ENCODE measurements around the gene MED16. TPM values are rescaled to one million over a fixed set of nuclear protein-coding genes. Genes with fewer than 3 reads are reported as not detected.
A peak's percentile ranks its signal among the peaks of the same experiment; 100 is the strongest.

The MED16 gene
- total and polyA plus RNA-seq, 2 of the 13 experiments (the other 11 are each of a cell fraction or from before 2014, with no cell fraction given) = 13.3 to 14.8 TPM

- ATAC-seq (no peak), DNase-seq (ENCODE audit: low spot score) (no peak), FAIRE-seq (no peak)
- no peak overlapping the region for H3K9ac ChIP-seq (ENCODE audit: insufficient read depth, low read depth, low read length)
- CTCF ChIA-PET (ENCODE audit: low intra/inter-chr PET ratio, low total read pairs) = no interaction called here
- intact Hi-C loops (cut with micrococcal nuclease; ENCODE audit: unreplicated experiment) (no loop called here), in situ Hi-C loops (cut with HindIII; ENCODE audit: extremely low pct_ligation_motif_present, low pct_unique_long_range_greater_than_20kb) (no loop called here)
- no peak overlapping the region for H3K4me2 ChIP-seq (ENCODE audit: low read depth, low read length)
- H3K9me3 ChIP-seq (ENCODE audit: low read length) = no peaks in the 10 kb centered on the region
- BruUV-seq (replicated peaks) = no TSS peak
- POLR2A ChIA-PET = interaction anchor here (2.6 kb wide), 1 partner anchor 11 kb away, joined by 18 read pairs; no protein-coding TSS in a partner anchor
- no peak overlapping the region for H2AFZ ChIP-seq (ENCODE audit: low read length)
- H3K27me3 ChIP-seq (ENCODE audit: control insufficient read depth in 1 of 2, insufficient read depth in 2 of 2, low read length in 2 of 2) = no peaks in the 10 kb centered on the region; a peak in 1 of 5 replicates
- H3K27ac ChIP-seq (ENCODE audit: extremely low read length, insufficient read depth, low read length) = no peak overlapping the region
- 97% methylated on average over 25 of the region's 45 CpGs for WGBS (ENCODE audit: low lambda C conversion rate)
- peaks cover 27 to 76% of the 10 kb centered on the region in 2 experiments for H3K36me3 ChIP-seq (replicated peaks in 1 of 2; ENCODE audit: control insufficient read depth in 1 of 2, insufficient read depth in 2 of 2, low read length in 2 of 2)
- peaks cover 82% of the 10 kb centered on the region for H3K79me2 ChIP-seq (ENCODE audit: insufficient read depth, low read length)
- no peak overlapping the region for H3K4me3 ChIP-seq (replicated peaks in 1 of 3; ENCODE audit: insufficient read depth in 1 of 3, low read depth in 2 of 3, low read length in 3 of 3)
- peaks cover 43% of the 10 kb centered on the region for H3K4me1 ChIP-seq (ENCODE audit: insufficient read depth, low read length)
- peaks cover 77% of the 10 kb centered on the region; the same call in 1 of the 2 replicates for H4K20me1 ChIP-seq (ENCODE audit: insufficient read depth, low read length)
- TF ChIP-seq ZBTB26 (CRISPR knock-in tag; IDR thresholded peaks at IDR 0.05; ENCODE audit: borderline replicate concordance) (no peak), MTA3 (CRISPR knock-in tag; IDR thresholded peaks at IDR 0.05) (no peak), ZNF562 (CRISPR knock-in tag; IDR thresholded peaks at IDR 0.05; ENCODE audit: borderline replicate concordance) (no peak), SRF (IDR thresholded peaks at IDR 0.05; ENCODE audit: low read depth, low read length) (no peak), AGO2 (optimal IDR thresholded peaks at IDR 0.05; ENCODE audit: low read depth, low read length) (peak; percentile 11), ZNF790 (CRISPR knock-in tag; IDR thresholded peaks at IDR 0.05; ENCODE audit: borderline replicate concordance) (no peak), ZBTB37 (CRISPR knock-in tag; IDR thresholded peaks at IDR 0.05) (no peak), BATF2 (CRISPR knock-in tag; IDR thresholded peaks at IDR 0.05) (no peak), AFF4 (CRISPR knock-in tag; IDR thresholded peaks at IDR 0.05) (no peak), RFXANK (CRISPR knock-in tag; IDR thresholded peaks at IDR 0.05) (no peak), SALL2 (CRISPR knock-in tag; IDR thresholded peaks at IDR 0.05) (no peak), FOXO4 (CRISPR knock-in tag; conservative IDR thresholded peaks at IDR 0.05) (no peak), POLR2G (IDR thresholded peaks at IDR 0.05; ENCODE audit: low read depth, low read length) (peak; percentile 12; the same call in 1 of the 2 replicates), ZBTB38 (CRISPR knock-in tag; IDR thresholded peaks at IDR 0.05) (peak; percentile 10; the same call in 1 of the 2 replicates), ZKSCAN5 (CRISPR knock-in tag; IDR thresholded peaks at IDR 0.05) (no peak)
These were observed 48.5 kb upstream of the MED16 start for GRCh38 chr19:941292-942132.
